Upper lobe of right lung (tissue), 1 donor: Measurements from ENCODE around the gene ZNF346. TPM values are rescaled to one million over a fixed set of nuclear protein-coding genes. Genes with fewer than 3 reads are reported as not detected.
"Not testable (repeated sequence)": the region's sequence is repeated elsewhere in the genome, so short reads cannot be mapped to it uniquely, and the experiment has no call there.

Experiments
- ATAC-seq: fragments of 200-7000 bp; cut with Tn5 transposase; one replicate; pipeline ENCODE4 v1.9.1; 2020; ENCODE audit warnings: mild to moderate bottlenecking, moderate library complexity
- DNase-seq: peaks from one replicate; pipeline ENCODE4 v3.0.0-alpha.2; 2020
- H3K27ac ChIP-seq: fragments of 200-600 bp; one replicate; pipeline ENCODE4 v1.8.0; 2022
- H3K27me3 ChIP-seq: fragments of 200-600 bp; one replicate; pipeline ENCODE4 v1.8.0; 2022; ENCODE audit warnings: mild to moderate bottlenecking
- H3K36me3 ChIP-seq: fragments of 200-600 bp; one replicate; pipeline ENCODE4 v1.8.0; 2022
- H3K4me1 ChIP-seq: fragments of 200-600 bp; one replicate; pipeline ENCODE4 v1.8.0; 2022
- H3K4me3 ChIP-seq: fragments of 200-600 bp; one replicate; pipeline ENCODE4 v1.8.0; 2022; ENCODE audit warnings: mild to moderate bottlenecking
- H3K9me3 ChIP-seq: fragments of 200-600 bp; one replicate; pipeline ENCODE4 v1.8.0; 2022
- intact Hi-C: fragments of 100-400 bp; cut with DNase I; formaldehyde crosslinking; loops from one replicate; pipeline ENCODE4 v1.11.0; 2022
- total RNA-seq: library from RNA; stranded (reverse); fragmentation: NEBNext Ultra II Directional; extraction: Animal tissue kit (Norgen Biotek cat#: 25700); gene quantifications from one replicate; pipeline ENCODE4 v1.2.1, GENCODE V29; 2021
- TF ChIP-seq, protein P1 (sequence below): fragments of 200-600 bp; IDR thresholded peaks from one replicate; pipeline ENCODE4 v1.8.0; 2022; ENCODE audit warnings: antibody characterized with exemption
- donor health status: DM: no; HTN: yes; CAD: no; lungs with severe emphysema.

Gene ZNF346
- total RNA-seq, 1 donor from 2014 or later: 12.9 TPM

DNA sequence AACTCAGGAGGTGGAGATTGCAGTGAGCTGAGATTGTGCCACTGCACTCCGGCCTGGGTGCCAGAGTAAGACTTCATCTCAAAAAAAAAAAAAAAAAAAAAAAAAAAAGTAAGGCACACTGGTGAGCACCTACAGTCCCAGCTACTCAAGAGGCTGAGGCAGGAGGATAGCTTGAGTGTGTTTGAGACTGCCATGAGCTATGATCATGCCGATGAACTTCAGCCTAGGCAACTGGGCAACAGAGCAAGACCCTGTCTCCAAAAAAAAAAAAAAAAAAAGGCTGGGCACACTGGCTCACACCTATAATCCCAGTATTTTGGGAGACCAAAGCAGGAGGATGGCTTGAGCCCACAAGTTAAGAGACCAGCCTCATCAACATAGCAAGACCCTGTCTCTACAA, 36.2 kb upstream of the ZNF346 start:
- intact Hi-C loops: no loop called here
- ATAC-seq: no peak
- Histone ChIP-seq H3K27me3 (no peaks in the 10 kb centered on the region), H3K4me1 (peaks cover 9% of the 10 kb centered on the region), H3K27ac (no peak overlapping the region), H3K36me3 (peaks cover 13% of the 10 kb centered on the region), H3K9me3 (no peaks in the 10 kb centered on the region), H3K4me3 (no peak overlapping the region)
- TF ChIP-seq, protein P1, sequence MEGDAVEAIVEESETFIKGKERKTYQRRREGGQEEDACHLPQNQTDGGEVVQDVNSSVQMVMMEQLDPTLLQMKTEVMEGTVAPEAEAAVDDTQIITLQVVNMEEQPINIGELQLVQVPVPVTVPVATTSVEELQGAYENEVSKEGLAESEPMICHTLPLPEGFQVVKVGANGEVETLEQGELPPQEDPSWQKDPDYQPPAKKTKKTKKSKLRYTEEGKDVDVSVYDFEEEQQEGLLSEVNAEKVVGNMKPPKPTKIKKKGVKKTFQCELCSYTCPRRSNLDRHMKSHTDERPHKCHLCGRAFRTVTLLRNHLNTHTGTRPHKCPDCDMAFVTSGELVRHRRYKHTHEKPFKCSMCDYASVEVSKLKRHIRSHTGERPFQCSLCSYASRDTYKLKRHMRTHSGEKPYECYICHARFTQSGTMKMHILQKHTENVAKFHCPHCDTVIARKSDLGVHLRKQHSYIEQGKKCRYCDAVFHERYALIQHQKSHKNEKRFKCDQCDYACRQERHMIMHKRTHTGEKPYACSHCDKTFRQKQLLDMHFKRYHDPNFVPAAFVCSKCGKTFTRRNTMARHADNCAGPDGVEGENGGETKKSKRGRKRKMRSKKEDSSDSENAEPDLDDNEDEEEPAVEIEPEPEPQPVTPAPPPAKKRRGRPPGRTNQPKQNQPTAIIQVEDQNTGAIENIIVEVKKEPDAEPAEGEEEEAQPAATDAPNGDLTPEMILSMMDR: no peak
- DNase-seq: no peak

DNA sequence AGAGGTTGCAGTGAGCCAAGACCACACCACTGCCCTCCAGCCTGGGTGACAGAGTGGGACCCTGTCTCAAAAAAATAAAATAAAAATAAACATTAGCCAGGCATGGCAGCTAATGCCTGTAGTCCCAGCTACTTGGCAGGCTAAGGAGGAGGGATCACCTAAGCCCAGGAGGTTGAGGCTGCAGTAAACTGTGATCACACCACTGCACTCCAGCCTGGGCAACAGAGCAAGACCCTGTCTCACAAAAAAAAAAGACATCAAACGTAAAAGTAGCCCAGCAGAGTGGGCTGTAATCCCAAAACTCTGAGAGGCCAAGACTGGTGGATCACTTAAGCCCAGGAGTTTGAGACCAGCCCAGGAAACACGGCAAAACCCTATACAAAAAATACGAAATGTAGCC, 34.9 kb upstream of the ZNF346 start:
- ATAC-seq: no peak
- no peaks in the 10 kb centered on the region for H3K9me3 ChIP-seq
- H3K4me3 ChIP-seq: no peak overlapping the region
- no peaks in the 10 kb centered on the region for H3K27me3 ChIP-seq
- no peaks in the 10 kb centered on the region for H3K36me3 ChIP-seq
- peaks cover 9% of the 10 kb centered on the region for H3K4me1 ChIP-seq
- DNase-seq: no peak
- intact Hi-C loops: no loop called here
- TF ChIP-seq, protein P1: no peak
- no peak overlapping the region for H3K27ac ChIP-seq

DNA sequence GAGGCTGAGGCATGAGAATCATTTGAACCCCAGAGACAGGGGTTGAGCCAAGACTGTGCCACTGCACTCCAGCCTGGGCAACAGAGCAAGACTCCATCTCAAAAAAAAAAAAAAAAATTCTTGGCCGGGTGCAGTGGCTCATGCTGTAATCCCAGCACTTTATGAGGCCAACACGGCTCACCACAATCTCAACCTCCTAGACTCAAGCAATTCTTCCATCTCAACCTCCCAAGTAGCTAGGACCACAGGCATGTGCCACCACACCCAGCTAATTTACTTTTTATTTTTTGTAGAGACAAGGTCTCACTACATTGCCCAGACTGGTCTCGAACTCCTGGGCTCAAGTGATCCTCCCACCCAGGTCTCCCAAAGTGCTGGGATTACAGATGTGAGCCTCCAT, 29.4 kb upstream of the ZNF346 start:
- H3K9me3 ChIP-seq, ATAC-seq, DNase-seq, intact Hi-C loops, H3K27me3 ChIP-seq, H3K27ac ChIP-seq, H3K4me3 ChIP-seq, H3K36me3 ChIP-seq: not testable (repeated sequence)
- peaks cover 11% of the 10 kb centered on the region for H3K4me1 ChIP-seq

DNA sequence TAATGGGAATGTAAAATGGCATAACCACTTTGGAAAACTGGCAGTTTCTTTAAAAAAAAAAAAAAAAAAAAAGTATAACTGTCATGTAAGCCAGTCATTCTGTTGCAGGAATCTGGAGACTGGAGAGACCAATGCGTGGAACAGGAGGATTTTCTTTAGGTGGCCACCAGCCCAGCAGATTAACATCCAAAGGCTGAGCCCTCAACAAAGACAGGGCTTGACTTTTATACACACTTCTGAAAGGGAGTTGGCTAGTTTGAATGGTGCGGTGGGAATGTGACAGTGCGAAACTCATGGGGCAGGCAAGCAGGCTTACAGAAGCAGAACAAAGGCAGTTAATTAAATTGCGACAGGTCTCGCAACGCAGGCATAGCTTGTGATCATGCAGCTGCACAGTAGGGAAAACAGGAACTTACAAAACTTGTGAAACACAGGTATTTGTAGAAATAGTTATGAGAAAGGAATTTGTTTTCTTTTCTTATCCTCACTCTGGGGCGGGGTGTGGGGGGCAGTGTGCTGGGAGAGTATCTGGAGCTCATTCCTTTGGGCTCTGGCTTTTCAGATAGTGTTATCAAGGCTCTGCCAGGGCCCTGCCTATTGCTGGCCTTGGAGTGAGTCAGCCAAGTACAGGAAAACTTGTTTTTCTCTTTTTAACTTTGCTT, 27.9 kb upstream of the ZNF346 start:
- TF ChIP-seq, protein P1: no peak
- DNase-seq (peak; percentile 71), ATAC-seq (peak; percentile 94)
- no peaks in the 10 kb centered on the region for H3K9me3 ChIP-seq
- H3K27ac ChIP-seq: peak overlapping the region; percentile 40
- intact Hi-C loops: no loop called here
- no peak overlapping the region for H3K4me3 ChIP-seq
- no peaks in the 10 kb centered on the region for H3K27me3 ChIP-seq
- H3K36me3 ChIP-seq: no peaks in the 10 kb centered on the region
- H3K4me1 ChIP-seq: peaks cover 11% of the 10 kb centered on the region

DNA sequence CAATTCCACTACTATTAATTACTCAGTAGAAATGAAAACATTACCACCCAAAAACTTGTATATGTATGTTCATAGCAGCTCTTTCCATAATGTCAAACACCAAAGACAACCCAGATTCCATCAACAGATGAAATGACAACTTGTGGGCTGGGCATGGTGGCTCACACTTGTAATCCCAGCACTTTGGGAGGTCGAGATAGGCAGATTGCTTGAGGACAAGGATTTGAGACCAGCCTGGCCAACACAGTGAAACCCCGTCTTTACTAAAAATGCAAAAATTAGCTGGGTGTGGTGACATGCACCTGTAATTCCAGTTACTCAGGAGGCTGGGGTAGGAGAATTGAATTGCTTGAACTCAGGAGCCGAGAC, 27.4 kb upstream of the ZNF346 start:
- Histone ChIP-seq H3K4me1 (peaks cover 11% of the 10 kb centered on the region), H3K4me3 (no peak overlapping the region), H3K27me3 (no peaks in the 10 kb centered on the region), H3K27ac (peak overlapping the region; percentile 40), H3K36me3 (no peaks in the 10 kb centered on the region), H3K9me3 (no peaks in the 10 kb centered on the region)
- TF ChIP-seq, protein P1: no peak
- no peak for ATAC-seq
- intact Hi-C loops: no loop called here
- no peak for DNase-seq

DNA sequence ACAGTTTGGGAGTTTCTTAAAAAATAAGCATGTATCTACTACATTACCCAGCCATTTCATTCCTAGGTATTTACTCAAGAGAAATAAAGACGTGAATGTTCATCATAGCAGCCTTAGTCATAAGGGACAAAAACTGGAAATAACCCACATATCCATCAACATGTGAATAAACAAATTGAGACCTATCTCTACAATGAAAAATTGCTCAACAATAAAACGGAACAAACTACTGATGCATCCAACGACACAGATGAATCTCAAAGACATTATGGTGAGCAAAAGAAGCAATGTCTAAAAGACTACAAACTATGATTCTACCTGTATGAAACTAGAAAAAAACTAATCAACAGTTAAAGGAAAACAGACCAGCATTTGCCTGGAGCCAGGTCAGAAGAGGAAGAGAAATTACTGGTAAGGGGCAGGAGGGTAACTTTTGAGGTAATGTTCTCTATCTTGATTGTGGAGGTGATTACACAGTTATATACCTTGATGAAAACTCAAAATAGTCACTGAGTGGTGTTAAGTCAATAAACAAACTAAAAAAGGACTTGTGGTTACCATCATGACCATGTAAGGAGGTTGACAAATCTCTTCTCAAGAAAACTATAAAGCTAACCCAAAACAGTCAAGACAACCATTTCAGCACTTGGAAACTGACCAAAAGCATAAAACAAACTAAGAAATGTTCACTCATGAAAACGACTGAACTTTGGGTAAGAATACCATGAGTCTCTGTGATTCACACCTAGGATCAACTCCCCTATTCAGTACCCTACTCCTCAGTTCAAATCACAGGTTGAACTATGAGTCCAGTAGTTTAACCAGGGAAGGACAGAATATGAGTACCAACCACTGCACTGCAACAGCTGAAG, 26.4 kb upstream of the ZNF346 start:
- intact Hi-C loops: no loop called here
- H3K4me3 ChIP-seq: no peak overlapping the region
- H3K27me3 ChIP-seq: no peaks in the 10 kb centered on the region
- H3K36me3 ChIP-seq: no peaks in the 10 kb centered on the region
- ATAC-seq (peak; percentile 36), DNase-seq (no peak)
- H3K9me3 ChIP-seq: no peaks in the 10 kb centered on the region
- peaks cover 11% of the 10 kb centered on the region for H3K4me1 ChIP-seq
- H3K27ac ChIP-seq: no peak overlapping the region
- TF ChIP-seq, protein P1: no peak
